Lung (tissue), 12 donors: Measurements from ENCODE around the gene JAKMIP3. TPM values are rescaled to one million over a fixed set of nuclear protein-coding genes. Genes with fewer than 3 reads are reported as not detected.
A peak's percentile ranks its signal among the peaks of the same experiment; 100 is the strongest.
"Not testable (repeated sequence)": the region's sequence is repeated elsewhere in the genome, so short reads cannot be mapped to it uniquely, and the experiment has no call there.

Source experiments
- ATAC-seq: fragments of 200-7000 bp; cut with Tn5 transposase; one replicate; pipeline ENCODE4 v1.9.1; 2020; ENCODE audit warnings: moderate number of reproducible peaks; ENCODE audit not compliant: insufficient read depth, low FRiP score
- DNase-seq, 3 donors: peaks; one replicate each; pipeline ENCODE4 v3.0.0-alpha.2; 2013 to 2017
- H3K27ac ChIP-seq, 2 donors: one replicate each; pipeline ENCODE4 v1.5.1; 2013; ENCODE audit warnings: mild to moderate bottlenecking in 2 of 2, moderate library complexity in 2 of 2, control low read depth in 1 of 2, inconsistent platforms in 1 of 2, low read depth in 1 of 2, low read length in 1 of 2
- H3K27me3 ChIP-seq, 3 donors: one replicate each; pipeline ENCODE4 v1.5.1; 2013; ENCODE audit warnings: low read length in 2 of 3; ENCODE audit not compliant: control insufficient read depth in 3 of 3, insufficient read depth in 3 of 3
- H3K36me3 ChIP-seq, 4 donors: one replicate each; pipeline ENCODE4 v1.5.1; 2013; ENCODE audit warnings: low read length in 4 of 4, mild to moderate bottlenecking in 1 of 4, moderate library complexity in 1 of 4; ENCODE audit not compliant: control insufficient read depth in 4 of 4, insufficient read depth in 4 of 4
- H3K4me1 ChIP-seq, 5 donors: one replicate each; pipeline ENCODE4 v1.5.1; 2013; ENCODE audit warnings: low read length in 5 of 5, mild to moderate bottlenecking in 2 of 5, moderate library complexity in 1 of 5; ENCODE audit not compliant: control insufficient read depth in 5 of 5, insufficient read depth in 5 of 5
- H3K4me3 ChIP-seq: one replicate; pipeline ENCODE4 v1.5.1; 2013; ENCODE audit warnings: mild to moderate bottlenecking, control low read depth, moderate library complexity
- H3K9ac ChIP-seq, 2 donors: one replicate each; pipeline ENCODE4 v1.5.1; 2013; ENCODE audit warnings: low read length in 2 of 2, control low read depth in 1 of 2; ENCODE audit not compliant: insufficient read depth in 1 of 2
- H3K9me3 ChIP-seq, 4 donors: one replicate each; pipeline ENCODE4 v1.5.1; 2013; ENCODE audit warnings: low read length in 3 of 4, mild to moderate bottlenecking in 1 of 4, moderate library complexity in 1 of 4; ENCODE audit not compliant: control insufficient read depth in 4 of 4, insufficient read depth in 3 of 4
- CTCF ChIP-seq: IDR thresholded peaks from 2 replicates; pipeline ENCODE4 v1.5.1; 2012; ENCODE audit warnings: mild to moderate bottlenecking; ENCODE audit errors: control extremely low read depth, extremely low read depth
- WGBS, 2 donors: extraction: QIAGEN DNeasy Blood & Tissue Kit; methylation state at CpG; one replicate each; pipeline ENCODE4 v1.1.7; 2013; 5-methylcytosine and 5-hydroxymethylcytosine counted together
- polyA plus RNA-seq, 2 donors: library from polyadenylated mRNA; stranded (reverse); fragments of 200-250 nt; gene quantifications; one replicate each; pipeline ENCODE4 v1.2.1, GENCODE V29; 2013
- total RNA-seq, 2 donors: library from RNA; depleted of rRNA in 1 of 2; stranded (reverse); fragments of >200 nt in 1 of 2; gene quantifications; one replicate each; pipeline ENCODE4 v1.2.1, GENCODE V29; 2014 to 2021
- donor health status: control.
- donor health status: control.
- donor health status: Bipolar disorder and iron deficiency.
- donor health status: healthy.
- donor health status: DM: yes; HTN: yes; CAD: no.

The JAKMIP3 gene
- total and polyA plus RNA-seq, 4 donors: 0.14 to 0.34 (median 0.21) TPM

GRCh38 chr10:132078746-132079345 lies 13.1 kb downstream of the JAKMIP3 start:
- Histone ChIP-seq H3K9ac (no peak overlapping the region), H3K27ac (no peak overlapping the region), H3K27me3 (peaks cover 0 to 7% (median 0%) of the 10 kb centered on the region in 3 donors), H3K4me1 (peaks cover 0 to 3% (median 0%) of the 10 kb centered on the region in 5 donors), H3K4me3 (no peak overlapping the region), H3K9me3 (peaks cover 0 to 2% (median 0%) of the 10 kb centered on the region in 4 donors), H3K36me3 (no peaks in the 10 kb centered on the region)
- no peak for TF ChIP-seq CTCF
- DNase-seq (peak in 1 of 3 donors; percentile 7), ATAC-seq (no peak)
- WGBS, 2 donors: 65 to 70% methylated on average over 30 of the region's 30 CpGs

DNA sequence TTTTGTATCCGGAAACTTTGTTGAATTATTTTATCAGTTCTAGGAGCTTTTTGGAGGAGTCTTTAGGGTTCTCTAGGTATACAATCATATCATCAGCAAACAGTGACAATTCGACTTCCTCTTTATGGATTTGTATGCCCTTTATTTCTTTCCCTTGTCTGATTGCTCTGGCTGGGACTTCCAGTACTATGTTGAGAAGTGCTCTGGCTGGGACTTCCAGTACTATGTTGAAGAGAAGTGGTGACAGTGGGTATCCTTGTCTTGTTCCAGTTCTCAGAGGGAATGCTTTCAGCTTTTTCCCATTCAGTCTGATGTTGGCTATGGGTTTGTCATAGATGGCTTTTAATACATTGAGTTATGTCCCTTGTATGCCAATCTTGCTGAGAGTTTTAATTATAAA lies 18.6 kb downstream of the JAKMIP3 start:
- DNase-seq, ATAC-seq, H3K27ac ChIP-seq, H3K27me3 ChIP-seq, H3K9me3 ChIP-seq, H3K4me3 ChIP-seq, H3K9ac ChIP-seq, H3K4me1 ChIP-seq, H3K36me3 ChIP-seq: not testable (repeated sequence)
- 80 to 92% methylated on average over 2 of the region's 2 CpGs for WGBS, 2 donors

DNA sequence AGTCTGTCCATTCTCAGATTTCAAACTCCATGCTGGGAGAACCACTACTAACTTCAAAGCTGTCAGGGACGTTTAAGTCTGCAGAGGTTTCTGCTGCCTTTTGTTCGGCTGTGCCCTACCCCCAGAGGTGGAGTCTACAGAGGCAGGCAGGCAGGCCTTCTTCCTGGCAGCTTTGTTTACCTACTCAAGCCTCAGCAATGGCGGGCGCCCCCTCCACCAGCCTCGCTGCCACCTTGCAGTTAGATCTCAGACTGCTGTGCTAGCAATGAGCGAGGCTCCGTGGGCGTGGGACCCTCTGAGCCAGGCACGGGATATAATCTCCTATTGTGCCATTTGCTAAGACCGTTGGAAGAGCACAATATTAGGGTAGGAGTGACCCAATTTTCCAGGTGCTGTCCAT lies 27.5 kb downstream of the JAKMIP3 start:
- ATAC-seq, H3K27ac ChIP-seq, H3K27me3 ChIP-seq, H3K36me3 ChIP-seq, DNase-seq, H3K4me3 ChIP-seq, H3K9ac ChIP-seq, H3K9me3 ChIP-seq, H3K4me1 ChIP-seq: not testable (repeated sequence)
- WGBS, 2 donors: 87 to 94% methylated on average over 10 of the region's 10 CpGs

DNA sequence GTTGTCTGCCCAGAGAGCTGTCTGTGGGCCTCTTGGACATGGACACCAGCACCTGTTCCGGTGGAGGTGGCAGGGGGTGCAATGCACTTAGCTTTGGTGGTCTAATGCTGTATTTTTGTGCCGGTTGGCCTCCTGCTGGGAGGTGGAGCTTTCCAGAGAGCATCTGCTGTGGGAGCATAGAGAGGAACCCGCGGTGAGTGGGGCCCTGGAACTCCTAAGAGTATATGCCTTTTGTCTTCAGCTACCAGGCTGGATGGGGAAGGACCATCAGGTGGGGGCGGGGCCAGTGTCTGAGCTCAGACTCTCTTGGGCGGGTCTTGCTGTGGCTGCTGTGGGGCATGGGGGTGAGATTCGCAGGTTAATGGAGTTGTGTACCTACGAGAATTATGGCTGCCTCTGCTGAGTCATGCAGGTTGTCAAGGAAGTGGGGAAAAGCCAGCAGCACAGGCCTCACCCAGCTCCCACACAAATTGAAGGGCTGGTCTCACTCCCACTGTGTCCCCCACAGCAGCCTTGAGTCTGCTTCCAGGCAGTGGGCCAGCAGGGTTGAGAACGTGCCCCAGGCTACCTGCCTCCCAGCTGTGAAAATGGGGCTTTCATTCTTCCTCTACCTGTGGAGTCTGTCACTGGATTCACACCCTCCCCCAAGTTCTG lies 29.0 kb downstream of the JAKMIP3 start:
- H3K36me3 ChIP-seq: no peaks in the 10 kb centered on the region
- ATAC-seq: no peak
- peaks cover 0 to 9% (median 0%) of the 10 kb centered on the region in 4 donors for H3K9me3 ChIP-seq
- DNase-seq: no peak
- peaks cover 0 to 5% (median 3%) of the 10 kb centered on the region in 3 donors for H3K27me3 ChIP-seq
- H3K4me3 ChIP-seq: no peak overlapping the region
- TF ChIP-seq CTCF: no peak
- 76% methylated on average over 9 of the region's 9 CpGs for WGBS, 2 donors
- H3K27ac ChIP-seq: no peak overlapping the region
- H3K4me1 ChIP-seq: no peaks in the 10 kb centered on the region
- H3K9ac ChIP-seq: no peak overlapping the region
